ENCODE data around the gene SSMEM1. TPM values are rescaled to one million over a fixed set of nuclear protein-coding genes. Genes with fewer than 3 reads are reported as not detected.
"Not testable (repeated sequence)": the region's sequence is repeated elsewhere in the genome, so short reads cannot be mapped to it uniquely, and the experiment has no call there.

SSMEM1 gene
- total and polyA plus RNA-seq, 2 donors: 0.02 TPM; not detected in 1

- Histone ChIP-seq H3K4me1 (ENCODE audit: control insufficient read depth in 2 of 2, insufficient read depth in 2 of 2, low read length in 2 of 2) (no peaks in the 10 kb centered on the region), H3K36me3 (ENCODE audit: control insufficient read depth in 2 of 2, insufficient read depth in 2 of 2, low read length in 1 of 2) (no peaks in the 10 kb centered on the region), H3K4me3 (ENCODE audit: low read length in 2 of 2) (no peak overlapping the region), H3K27me3 (ENCODE audit: control insufficient read depth in 2 of 2, insufficient read depth in 1 of 2, low read length in 1 of 2) (no peaks in the 10 kb centered on the region), H3K27ac (ENCODE audit: low read depth in 1 of 2, low read length in 1 of 2) (no peak overlapping the region), H3K9me3 (ENCODE audit: control insufficient read depth in 2 of 2, insufficient read depth in 1 of 2, low read length in 1 of 2) (no peaks in the 10 kb centered on the region)
- WGBS: 95% methylated on average over 6 of the region's 6 CpGs
- no peak for DNase-seq (ENCODE audit: low read depth in 6 of 9, low spot score in 9 of 9)
Observed at GRCh38 chr7:130231792-130232191, 24.1 kb downstream of the SSMEM1 start.

- no peaks in the 10 kb centered on the region for H3K9me3 ChIP-seq (ENCODE audit: control insufficient read depth in 2 of 2, insufficient read depth in 1 of 2, low read length in 1 of 2)
- no peaks in the 10 kb centered on the region for H3K36me3 ChIP-seq (ENCODE audit: control insufficient read depth in 2 of 2, insufficient read depth in 2 of 2, low read length in 1 of 2)
- no peaks in the 10 kb centered on the region for H3K4me1 ChIP-seq (ENCODE audit: control insufficient read depth in 2 of 2, insufficient read depth in 2 of 2, low read length in 2 of 2)
- WGBS: 98% methylated on average over 2 of the region's 2 CpGs
- no peak overlapping the region for H3K27ac ChIP-seq (ENCODE audit: low read depth in 1 of 2, low read length in 1 of 2)
- DNase-seq (ENCODE audit: low read depth in 6 of 9, low spot score in 9 of 9): no peak
- H3K27me3 ChIP-seq (ENCODE audit: control insufficient read depth in 2 of 2, insufficient read depth in 1 of 2, low read length in 1 of 2): no peaks in the 10 kb centered on the region
- H3K4me3 ChIP-seq (ENCODE audit: low read length in 2 of 2): no peak overlapping the region
Observed at GRCh38 chr7:130232209-130232608, 24.5 kb downstream of the SSMEM1 start.

DNA sequence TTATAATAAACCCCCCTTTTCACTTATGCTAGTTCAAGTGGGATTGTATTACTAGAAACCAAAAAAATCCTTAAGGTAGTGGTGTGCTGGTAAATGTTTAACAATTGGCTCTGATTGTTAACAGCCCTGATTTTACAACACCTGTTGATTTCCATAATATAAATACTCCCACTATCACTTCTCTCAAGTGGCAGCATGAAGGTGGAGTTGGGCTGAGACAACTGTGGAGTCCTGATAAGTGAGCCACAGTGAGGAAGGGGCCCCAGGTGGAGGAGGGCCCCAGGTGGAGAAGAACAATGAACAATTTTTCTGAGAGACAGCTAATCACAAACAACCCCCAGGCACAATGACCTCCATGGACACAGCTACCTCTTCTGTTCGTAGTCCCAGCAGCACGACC lies 26.4 kb downstream of the SSMEM1 start:
- WGBS: 95% methylated on average over 2 of the region's 2 CpGs
- Histone ChIP-seq H3K27me3 (ENCODE audit: control insufficient read depth in 2 of 2, insufficient read depth in 1 of 2, low read length in 1 of 2) (no peaks in the 10 kb centered on the region), H3K27ac (ENCODE audit: low read depth in 1 of 2, low read length in 1 of 2) (no peak overlapping the region), H3K36me3 (ENCODE audit: control insufficient read depth in 2 of 2, insufficient read depth in 2 of 2, low read length in 1 of 2) (no peaks in the 10 kb centered on the region), H3K4me3 (ENCODE audit: low read length in 2 of 2) (no peak overlapping the region), H3K4me1 (ENCODE audit: control insufficient read depth in 2 of 2, insufficient read depth in 2 of 2, low read length in 2 of 2) (no peaks in the 10 kb centered on the region), H3K9me3 (ENCODE audit: control insufficient read depth in 2 of 2, insufficient read depth in 1 of 2, low read length in 1 of 2) (no peaks in the 10 kb centered on the region)
- no peak for DNase-seq (ENCODE audit: low read depth in 6 of 9, low spot score in 9 of 9)

DNA sequence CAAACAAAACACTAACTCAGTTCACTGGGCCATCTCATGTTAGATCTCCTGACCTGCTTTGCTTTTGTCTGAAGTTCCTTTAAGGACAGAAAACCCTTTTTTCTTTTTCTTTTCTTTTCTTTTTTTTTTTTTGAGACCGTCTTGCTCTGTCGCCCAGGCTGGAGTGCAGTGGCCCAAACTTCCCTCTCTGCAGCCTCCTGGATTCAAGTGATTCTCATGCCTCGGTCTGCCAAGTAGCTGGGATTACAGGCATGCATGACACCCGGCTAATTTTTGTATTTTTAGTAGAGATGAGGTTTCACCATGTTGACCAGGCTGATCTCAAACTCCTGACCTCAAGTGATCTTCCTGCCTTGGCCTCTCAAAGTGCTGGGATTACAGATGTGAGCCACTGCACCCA lies 28.7 kb downstream of the SSMEM1 start:
- WGBS: 91% methylated on average over 4 of the region's 4 CpGs
- H3K27me3 ChIP-seq (ENCODE audit: control insufficient read depth in 2 of 2, insufficient read depth in 1 of 2, low read length in 1 of 2): not testable (repeated sequence)

DNA sequence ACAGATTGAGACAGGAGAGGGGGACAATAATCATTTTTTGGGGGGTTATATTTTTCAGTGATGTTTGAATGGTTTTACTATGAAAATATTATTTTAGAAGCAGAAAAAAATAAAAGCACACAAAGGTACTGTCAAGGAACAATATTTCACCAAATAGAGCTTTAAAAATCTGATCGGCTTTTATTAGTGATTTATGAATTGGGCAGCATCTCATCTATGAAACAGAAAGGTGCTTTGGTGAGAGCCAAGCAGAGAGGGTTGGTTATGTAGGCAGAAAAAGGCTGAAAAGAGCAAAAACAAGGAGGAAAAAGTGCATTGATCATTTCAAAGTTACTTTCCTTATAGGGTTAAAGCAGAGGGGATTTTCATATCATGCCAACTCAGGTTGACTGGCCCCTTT lies 32.6 kb downstream of the SSMEM1 start:
- Histone ChIP-seq H3K27ac (ENCODE audit: low read depth in 1 of 2, low read length in 1 of 2) (no peak overlapping the region), H3K36me3 (ENCODE audit: control insufficient read depth in 2 of 2, insufficient read depth in 2 of 2, low read length in 1 of 2) (no peaks in the 10 kb centered on the region), H3K4me1 (ENCODE audit: control insufficient read depth in 2 of 2, insufficient read depth in 2 of 2, low read length in 2 of 2) (no peaks in the 10 kb centered on the region), H3K9me3 (ENCODE audit: control insufficient read depth in 2 of 2, insufficient read depth in 1 of 2, low read length in 1 of 2) (no peaks in the 10 kb centered on the region), H3K27me3 (ENCODE audit: control insufficient read depth in 2 of 2, insufficient read depth in 1 of 2, low read length in 1 of 2) (no peaks in the 10 kb centered on the region), H3K4me3 (ENCODE audit: low read length in 2 of 2) (no peak overlapping the region)
- WGBS: 99% methylated on average over 1 of the region's 1 CpG
- no peak for DNase-seq (ENCODE audit: low read depth in 6 of 9, low spot score in 9 of 9)

More for the DNA sequence above, 28.7 kb downstream of the SSMEM1 start:
- not testable (repeated sequence) for H3K4me3 ChIP-seq (ENCODE audit: low read length in 2 of 2); H3K9me3 ChIP-seq (ENCODE audit: control insufficient read depth in 2 of 2, insufficient read depth in 1 of 2, low read length in 1 of 2); H3K36me3 ChIP-seq (ENCODE audit: control insufficient read depth in 2 of 2, insufficient read depth in 2 of 2, low read length in 1 of 2); DNase-seq (ENCODE audit: low read depth in 6 of 9, low spot score in 9 of 9); H3K4me1 ChIP-seq (ENCODE audit: control insufficient read depth in 2 of 2, insufficient read depth in 2 of 2, low read length in 2 of 2); H3K27ac ChIP-seq (ENCODE audit: low read depth in 1 of 2, low read length in 1 of 2)

DNA sequence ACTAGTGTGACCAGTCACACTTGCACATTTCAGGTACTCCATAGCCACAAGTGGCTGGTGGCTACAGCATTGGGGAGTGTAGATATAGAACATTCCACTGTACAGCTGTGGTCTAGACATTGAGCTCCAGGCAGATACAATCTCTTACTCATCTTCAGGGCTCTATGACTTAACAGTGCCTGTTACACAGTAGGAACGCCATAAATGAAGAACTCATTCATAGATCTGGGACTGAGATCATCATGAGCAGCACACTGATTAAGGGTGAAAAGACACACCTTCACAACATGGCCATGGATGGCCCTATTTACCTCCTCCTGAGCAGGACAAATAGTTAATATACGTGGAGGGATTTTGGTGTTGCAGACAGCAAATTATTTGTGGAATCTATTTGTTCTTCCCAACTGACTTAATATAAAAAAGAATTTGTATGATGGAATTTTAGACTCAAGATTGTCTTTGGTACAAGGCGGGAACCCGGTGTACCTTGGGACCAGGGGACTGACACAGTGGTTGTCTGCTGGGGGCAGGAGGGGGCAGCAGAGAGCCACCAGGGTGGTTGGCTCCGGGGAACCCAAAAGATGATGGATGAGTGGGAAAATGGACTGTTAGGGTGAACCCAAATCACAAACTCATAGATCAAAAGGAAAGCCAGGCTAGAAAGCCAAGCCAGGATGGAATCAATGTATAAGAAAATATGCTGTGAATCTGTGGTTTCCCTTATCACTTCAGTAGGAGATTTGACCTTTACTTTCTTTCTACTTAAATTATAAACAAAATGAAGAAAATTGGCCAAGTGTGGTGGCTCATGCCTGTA lies 34.7 kb downstream of the SSMEM1 start:
- peak in 8 of 9 donors; percentile 14 to 69 (median 48) for DNase-seq (ENCODE audit: low read depth in 6 of 9, low spot score in 9 of 9)
- WGBS: 41% methylated on average over 5 of the region's 5 CpGs
- no peak overlapping the region for H3K27ac ChIP-seq (ENCODE audit: low read depth in 1 of 2, low read length in 1 of 2)

GRCh38 chr7:130243486-130243885 lies 35.8 kb downstream of the SSMEM1 start:
- H3K27me3 ChIP-seq (ENCODE audit: control insufficient read depth in 2 of 2, insufficient read depth in 1 of 2, low read length in 1 of 2); H3K4me1 ChIP-seq (ENCODE audit: control insufficient read depth in 2 of 2, insufficient read depth in 2 of 2, low read length in 2 of 2); H3K9me3 ChIP-seq (ENCODE audit: control insufficient read depth in 2 of 2, insufficient read depth in 1 of 2, low read length in 1 of 2); H3K36me3 ChIP-seq (ENCODE audit: control insufficient read depth in 2 of 2, insufficient read depth in 2 of 2, low read length in 1 of 2); H3K4me3 ChIP-seq (ENCODE audit: low read length in 2 of 2); H3K27ac ChIP-seq (ENCODE audit: low read depth in 1 of 2, low read length in 1 of 2): not testable (repeated sequence)
- peak in 1 of 9 donors; percentile 29 for DNase-seq (ENCODE audit: low read depth in 6 of 9, low spot score in 9 of 9)
- WGBS: 78% methylated on average over 1 of the region's 1 CpG

More for the DNA sequence above, 34.7 kb downstream of the SSMEM1 start:
- H3K27me3 ChIP-seq (ENCODE audit: control insufficient read depth in 2 of 2, insufficient read depth in 1 of 2, low read length in 1 of 2): no peaks in the 10 kb centered on the region
- H3K4me3 ChIP-seq (ENCODE audit: low read length in 2 of 2): no peak overlapping the region
- H3K36me3 ChIP-seq (ENCODE audit: control insufficient read depth in 2 of 2, insufficient read depth in 2 of 2, low read length in 1 of 2): no peaks in the 10 kb centered on the region
- H3K9me3 ChIP-seq (ENCODE audit: control insufficient read depth in 2 of 2, insufficient read depth in 1 of 2, low read length in 1 of 2): peaks cover 0 to 5% of the 10 kb centered on the region in 2 donors
- H3K4me1 ChIP-seq (ENCODE audit: control insufficient read depth in 2 of 2, insufficient read depth in 2 of 2, low read length in 2 of 2): no peaks in the 10 kb centered on the region

GRCh38 chr7:130246491-130246890 lies 38.8 kb downstream of the SSMEM1 start:
- H3K27ac ChIP-seq (ENCODE audit: low read depth in 1 of 2, low read length in 1 of 2); H3K27me3 ChIP-seq (ENCODE audit: control insufficient read depth in 2 of 2, insufficient read depth in 1 of 2, low read length in 1 of 2); H3K4me3 ChIP-seq (ENCODE audit: low read length in 2 of 2); DNase-seq (ENCODE audit: low read depth in 6 of 9, low spot score in 9 of 9); H3K4me1 ChIP-seq (ENCODE audit: control insufficient read depth in 2 of 2, insufficient read depth in 2 of 2, low read length in 2 of 2); H3K9me3 ChIP-seq (ENCODE audit: control insufficient read depth in 2 of 2, insufficient read depth in 1 of 2, low read length in 1 of 2); H3K36me3 ChIP-seq (ENCODE audit: control insufficient read depth in 2 of 2, insufficient read depth in 2 of 2, low read length in 1 of 2): not testable (repeated sequence)
- WGBS: 98% methylated on average over 1 of the region's 1 CpG

DNA sequence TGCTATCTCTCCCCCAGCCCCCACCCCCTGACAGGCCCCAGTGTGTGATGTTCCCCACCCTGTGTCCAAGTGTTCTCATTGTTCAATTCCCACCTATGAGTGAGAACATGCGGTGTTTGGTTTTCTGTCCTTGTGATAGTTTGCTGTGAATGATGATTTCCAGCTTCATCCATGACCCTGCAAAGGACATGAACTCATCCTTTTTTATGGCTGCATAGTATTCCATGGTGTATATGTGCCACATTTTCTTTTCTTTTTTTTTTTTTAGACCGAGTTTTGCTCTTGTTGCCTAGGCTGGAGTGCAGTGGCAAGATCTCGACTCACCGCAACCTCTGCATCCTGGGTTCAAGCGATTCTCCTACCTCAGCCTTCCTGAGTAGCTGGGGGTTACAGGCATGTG lies 41.2 kb downstream of the SSMEM1 start:
- H3K9me3 ChIP-seq (ENCODE audit: control insufficient read depth in 2 of 2, insufficient read depth in 1 of 2, low read length in 1 of 2); H3K4me1 ChIP-seq (ENCODE audit: control insufficient read depth in 2 of 2, insufficient read depth in 2 of 2, low read length in 2 of 2); H3K4me3 ChIP-seq (ENCODE audit: low read length in 2 of 2); H3K36me3 ChIP-seq (ENCODE audit: control insufficient read depth in 2 of 2, insufficient read depth in 2 of 2, low read length in 1 of 2); DNase-seq (ENCODE audit: low read depth in 6 of 9, low spot score in 9 of 9); H3K27me3 ChIP-seq (ENCODE audit: control insufficient read depth in 2 of 2, insufficient read depth in 1 of 2, low read length in 1 of 2); H3K27ac ChIP-seq (ENCODE audit: low read depth in 1 of 2, low read length in 1 of 2): not testable (repeated sequence)
- 98% methylated on average over 5 of the region's 5 CpGs for WGBS
